ENCODE data around the gene SPTSSA. TPM values are rescaled to one million over a fixed set of nuclear protein-coding genes. Genes with fewer than 3 reads are reported as not detected.
A peak's percentile ranks its signal among the peaks of the same experiment; 100 is the strongest.

Gene SPTSSA
- total RNA-seq, 1 experiment from 2014 or later: 14.0 TPM

GRCh38 chr14:34404416-34404815 is 57.6 kb downstream of the SPTSSA start:
- DNase-seq (no peak), ATAC-seq (no peak)
- ChIA-PET POLR2A (ENCODE audit: unreplicated experiment) (no interaction called here), CTCF (no interaction called here)
- Histone ChIP-seq H3K9ac (ENCODE audit: low read length) (no peak overlapping the region), H3K36me3 (ENCODE audit: low read depth, low read length) (no peaks in the 10 kb centered on the region), H3K4me2 (ENCODE audit: low read length) (no peak overlapping the region), H3K4me1 (ENCODE audit: insufficient read depth, low read length) (no peaks in the 10 kb centered on the region), H3K27ac (ENCODE audit: low read length) (no peak overlapping the region), H3K4me3 (ENCODE audit: low read length) (no peak overlapping the region), H3K9me3 (ENCODE audit: low read length) (no peaks in the 10 kb centered on the region), H3K27me3 (ENCODE audit: low read length) (no peaks in the 10 kb centered on the region), H4K20me1 (ENCODE audit: low read length) (no peaks in the 10 kb centered on the region), H2AFZ (ENCODE audit: low read length) (no peak overlapping the region), H3F3A (ENCODE audit: low read length, unreplicated experiment) (no peaks in the 10 kb centered on the region), H3K9me2 (replicated peaks; ENCODE audit: low read length) (no peaks in the 10 kb centered on the region), H3K79me2 (ENCODE audit: low read length) (no peaks in the 10 kb centered on the region)
- BruUV-seq (replicated peaks): no TSS peak
- intact Hi-C loops (cut with micrococcal nuclease): no loop called here
- TF ChIP-seq CTCF (conservative IDR thresholded peaks at IDR 0.05; ENCODE audit: low read depth, low read length): no peak
- no peak for TF ChIP-seq EZH2 (IDR thresholded peaks at IDR 0.05; ENCODE audit: low read length, unreplicated experiment)
- TF ChIP-seq EZH2phosphoT487 (IDR thresholded peaks at IDR 0.05; ENCODE audit: borderline replicate concordance, low read length): no peak

GRCh38 chr14:34403646-34404045 is 58.4 kb downstream of the SPTSSA start:
- no peak overlapping the region for H3K4me3 ChIP-seq (ENCODE audit: low read length)
- no peaks in the 10 kb centered on the region for H3K4me1 ChIP-seq (ENCODE audit: insufficient read depth, low read length)
- H3K79me2 ChIP-seq (ENCODE audit: low read length): no peaks in the 10 kb centered on the region
- H3K9ac ChIP-seq (ENCODE audit: low read length): no peak overlapping the region
- no peaks in the 10 kb centered on the region for H3K36me3 ChIP-seq (ENCODE audit: low read depth, low read length)
- CTCF ChIA-PET: no interaction called here
- ATAC-seq: no peak
- no peaks in the 10 kb centered on the region for H3F3A ChIP-seq (ENCODE audit: low read length, unreplicated experiment)
- no peaks in the 10 kb centered on the region for H3K9me3 ChIP-seq (ENCODE audit: low read length)
- H3K4me2 ChIP-seq (ENCODE audit: low read length): no peak overlapping the region
- DNase-seq: no peak
- intact Hi-C loops (cut with micrococcal nuclease): no loop called here
- H4K20me1 ChIP-seq (ENCODE audit: low read length): no peaks in the 10 kb centered on the region
- H3K27me3 ChIP-seq (ENCODE audit: low read length): no peaks in the 10 kb centered on the region
- TF ChIP-seq CTCF (conservative IDR thresholded peaks at IDR 0.05; ENCODE audit: low read depth, low read length) (no peak), EZH2phosphoT487 (IDR thresholded peaks at IDR 0.05; ENCODE audit: borderline replicate concordance, low read length) (no peak), EZH2 (IDR thresholded peaks at IDR 0.05; ENCODE audit: low read length, unreplicated experiment) (no peak)
- POLR2A ChIA-PET (ENCODE audit: unreplicated experiment): no interaction called here
- no TSS peak for BruUV-seq (replicated peaks)
- no peaks in the 10 kb centered on the region for H3K9me2 ChIP-seq (replicated peaks; ENCODE audit: low read length)
- H2AFZ ChIP-seq (ENCODE audit: low read length): no peak overlapping the region
- H3K27ac ChIP-seq (ENCODE audit: low read length): no peak overlapping the region

GRCh38 chr14:34398024-34398423 is 64.0 kb downstream of the SPTSSA start:
- H3F3A ChIP-seq (ENCODE audit: low read length, unreplicated experiment): no peaks in the 10 kb centered on the region
- intact Hi-C loops (cut with micrococcal nuclease): no loop called here
- TF ChIP-seq EZH2phosphoT487 (IDR thresholded peaks at IDR 0.05; ENCODE audit: borderline replicate concordance, low read length) (no peak), EZH2 (IDR thresholded peaks at IDR 0.05; ENCODE audit: low read length, unreplicated experiment) (no peak), CTCF (conservative IDR thresholded peaks at IDR 0.05; ENCODE audit: low read depth, low read length) (no peak)
- H3K9me3 ChIP-seq (ENCODE audit: low read length): no peaks in the 10 kb centered on the region
- no peaks in the 10 kb centered on the region for H3K36me3 ChIP-seq (ENCODE audit: low read depth, low read length)
- no peaks in the 10 kb centered on the region for H3K9me2 ChIP-seq (replicated peaks; ENCODE audit: low read length)
- no peaks in the 10 kb centered on the region for H3K79me2 ChIP-seq (ENCODE audit: low read length)
- H3K27ac ChIP-seq (ENCODE audit: low read length): no peak overlapping the region
- no peak overlapping the region for H3K4me3 ChIP-seq (ENCODE audit: low read length)
- no peak overlapping the region for H3K9ac ChIP-seq (ENCODE audit: low read length)
- ATAC-seq: no peak
- ChIA-PET CTCF (interaction anchor here (0.7 kb wide), 1 partner anchor 297 kb away, joined by 5 read pairs; no protein-coding TSS in a partner anchor), POLR2A (ENCODE audit: unreplicated experiment) (interaction anchor here (0.6 kb wide), 1 partner anchor 722 kb away, joined by 5 read pairs; no protein-coding TSS in a partner anchor)
- no peaks in the 10 kb centered on the region for H3K27me3 ChIP-seq (ENCODE audit: low read length)
- BruUV-seq (replicated peaks): no TSS peak
- H2AFZ ChIP-seq (ENCODE audit: low read length): no peak overlapping the region
- peak; percentile 17 for DNase-seq
- H3K4me2 ChIP-seq (ENCODE audit: low read length): no peak overlapping the region
- no peaks in the 10 kb centered on the region for H3K4me1 ChIP-seq (ENCODE audit: insufficient read depth, low read length)
- H4K20me1 ChIP-seq (ENCODE audit: low read length): no peaks in the 10 kb centered on the region
